Measurements from ENCODE around the gene BSPRY.

- no peak for TF ChIP-seq EP300 (IDR thresholded peaks at IDR 0.05; ENCODE audit: borderline replicate concordance)
- TF ChIP-seq ZBTB7A (IDR thresholded peaks at IDR 0.05; ENCODE audit: low read depth): no peak
- TF ChIP-seq NFIC (IDR thresholded peaks at IDR 0.05): no peak
- TF ChIP-seq TCF12 (IDR thresholded peaks at IDR 0.05; ENCODE audit: low read depth): no peak
- no peak for TF ChIP-seq REST (IDR thresholded peaks at IDR 0.05; ENCODE audit: low read depth)
- TF ChIP-seq TEAD4 (IDR thresholded peaks at IDR 0.05): no peak
- TF ChIP-seq CEBPB (IDR thresholded peaks at IDR 0.05): no peak
- TF ChIP-seq TAF1 (IDR thresholded peaks at IDR 0.05; ENCODE audit: low read depth): no peak
- TF ChIP-seq RAD21 (IDR thresholded peaks at IDR 0.05; ENCODE audit: low read depth): no peak
- no peak for TF ChIP-seq YY1 (IDR thresholded peaks at IDR 0.05; ENCODE audit: low read depth)
Measured at GRCh38 chr9:113326230-113326629, 23.1 kb upstream of the BSPRY start.
